Heart right ventricle (tissue), 16 donors: ENCODE results near the gene BZW2. TPM values are rescaled to one million over a fixed set of nuclear protein-coding genes. Genes with fewer than 3 reads are reported as not detected.

Experiments
- ATAC-seq, 8 donors: fragments of 200-7000 bp; cut with Tn5 transposase; one replicate each; pipeline ENCODE4 v1.9.1; 2020; ENCODE audit warnings: mild to moderate bottlenecking in 8 of 8, moderate library complexity in 8 of 8, moderate number of reproducible peaks in 1 of 8
- DNase-seq, 2 donors: peaks; one replicate each; pipeline ENCODE4 v3.0.0-alpha.2; 2020
- H3K27ac ChIP-seq, 10 donors: fragments of 200-600 bp; sonication (generic) in 2 of 10; one replicate each; pipeline versions ENCODE4 v1.5.0 to v1.8.0; 2020 to 2022; ENCODE audit warnings: mild to moderate bottlenecking in 3 of 10
- H3K27me3 ChIP-seq, 7 donors: fragments of 200-600 bp; one replicate each; pipeline ENCODE4 v1.8.0; 2021 to 2022; ENCODE audit warnings: mild to moderate bottlenecking in 2 of 7
- H3K36me3 ChIP-seq, 9 donors: fragments of 200-600 bp; sonication (generic) in 1 of 9; one replicate each; pipeline versions ENCODE4 v1.5.0 to v1.8.0; 2020 to 2022; ENCODE audit warnings: mild to moderate bottlenecking in 2 of 9
- H3K4me1 ChIP-seq, 9 donors: fragments of 200-600 bp; sonication (generic) in 1 of 9; one replicate each; pipeline versions ENCODE4 v1.5.0 to v1.8.0; 2020 to 2022; ENCODE audit warnings: mild to moderate bottlenecking in 4 of 9
- H3K4me3 ChIP-seq, 10 donors: fragments of 200-600 bp; sonication (generic) in 2 of 10; one replicate each; pipeline versions ENCODE4 v1.5.0 to v1.8.0; 2020 to 2022; ENCODE audit warnings: mild to moderate bottlenecking in 7 of 10, moderate library complexity in 2 of 10
- H3K9me3 ChIP-seq, 11 donors: fragments of 200-600 bp in 10 of 11; sonication (generic) in 2 of 11; one replicate each; pipeline versions ENCODE4 v1.5.0 to v1.8.0; 2013 to 2022; ENCODE audit warnings: mild to moderate bottlenecking in 2 of 11, control low read depth in 1 of 11, moderate library complexity in 1 of 11
- WGBS, 2 donors: extraction: QIAGEN DNeasy Blood & Tissue Kit; methylation state at CpG; one replicate each; pipeline ENCODE4 v1.1.7; 2013; ENCODE audit warnings: inconsistent platforms in 1 of 2; 5-methylcytosine and 5-hydroxymethylcytosine counted together
- intact Hi-C, 10 donors: fragments of 100-400 bp; cut with DNase I; formaldehyde crosslinking; loops; one replicate each; pipeline versions ENCODE4 v1.11.1 to v1.14.2; 2022
- polyA plus RNA-seq, 2 donors: library from polyadenylated mRNA; stranded (reverse); fragments of 200-250 nt; gene quantifications; one replicate each; pipeline ENCODE4 v1.2.3, GENCODE V29; 2013
- total RNA-seq, 10 donors: library from RNA; stranded (reverse); fragmentation: NEBNext Ultra II Directional in 3 of 10; extraction: Animal tissue kit (Norgen Biotek cat#: 25700) in 3 of 10; gene quantifications; one replicate each; pipeline versions ENCODE4 v1.2.1 to v1.2.4, GENCODE V29; 2021 to 2023
- TF ChIP-seq, protein P1 (sequence below), 9 donors: fragments of 200-600 bp; sonication (generic) in 2 of 9; IDR thresholded peaks; one replicate each; pipeline versions ENCODE4 v1.5.0 to v1.8.0; 2021 to 2022; ENCODE audit warnings: antibody characterized with exemption in 9 of 9, mild to moderate bottlenecking in 5 of 9, moderate library complexity in 1 of 9
- donor health status: Arrhythmogenic right ventricular cardiomyopathy.
- donor health status: ischemic (EF 13 %, LVEDD 7.1; RV severe dilation, severe dysfunction).
- donor health status: healthy with polysubstance abuse.
- donor health status: DM: no; HTN: yes; CAD: no.
- donor health status: DM: no; HTN: no; CAD: no.
- donor health status: ischemic (EF 25% LVEDD 6.9; RV normal size, moderate dysfunction).
- donor health status: ischemic (EF 25% LVEDD 5.7; RV mildly dilated, moderate dysfunction).
- donor health status: healthy.
- donor health status: DM: yes; HTN: yes; CAD: no.
- donor health status: Ischemic cardiomyopathy.
- donor health status: ischemic (EF 35%, LVEDD 5.7; RV mildly dilated, moderate dysfunction).
- donor health status: nonischemic (EF 11% LVEDD 7.7; RV severe dilation, severe dysfunction).
- donor health status: DM: yes; HTN: yes; CAD: no.
- donor health status: PGD.
- donor health status: ischemic (EF 29% LVEDD 5.4; RV normal size, mild dysfunction).
- donor health status: nonischemic (EF 23%, LVEDD 6.1; RV moderate dilation, normal function).

BZW2 gene
- total and polyA plus RNA-seq, 12 donors = 147 to 470 (median 337) TPM

DNA sequence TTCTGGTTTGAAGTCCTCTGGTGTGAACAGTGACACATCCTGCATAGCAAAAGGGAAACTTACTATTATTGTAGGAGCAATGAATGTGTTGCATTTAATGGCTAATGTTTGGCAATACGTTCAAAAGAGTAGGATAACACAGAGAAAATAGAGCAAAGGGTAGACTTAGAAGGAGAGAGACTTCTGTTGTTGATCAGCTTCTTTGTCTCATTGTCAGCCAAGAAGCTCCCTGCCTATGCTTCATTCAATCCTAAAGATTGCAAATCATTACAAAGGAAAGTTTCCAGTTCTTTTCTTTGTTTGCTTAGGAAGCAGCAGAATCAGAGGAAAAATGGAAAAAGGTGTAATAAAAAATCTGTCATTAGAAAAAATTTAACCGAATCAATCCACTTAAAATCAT lies 99.7 kb downstream of the BZW2 start:
- no peaks in the 10 kb centered on the region for H3K36me3 ChIP-seq
- H3K4me3 ChIP-seq = no peak overlapping the region
- 42 to 78% methylated on average over 2 of the region's 2 CpGs for WGBS, 2 donors
- no peak overlapping the region for H3K27ac ChIP-seq
- DNase-seq (no peak), ATAC-seq (no peak)
- peaks cover 7 to 57% (median 23%) of the 10 kb centered on the region in 9 donors for H3K4me1 ChIP-seq
- TF ChIP-seq, protein P1, sequence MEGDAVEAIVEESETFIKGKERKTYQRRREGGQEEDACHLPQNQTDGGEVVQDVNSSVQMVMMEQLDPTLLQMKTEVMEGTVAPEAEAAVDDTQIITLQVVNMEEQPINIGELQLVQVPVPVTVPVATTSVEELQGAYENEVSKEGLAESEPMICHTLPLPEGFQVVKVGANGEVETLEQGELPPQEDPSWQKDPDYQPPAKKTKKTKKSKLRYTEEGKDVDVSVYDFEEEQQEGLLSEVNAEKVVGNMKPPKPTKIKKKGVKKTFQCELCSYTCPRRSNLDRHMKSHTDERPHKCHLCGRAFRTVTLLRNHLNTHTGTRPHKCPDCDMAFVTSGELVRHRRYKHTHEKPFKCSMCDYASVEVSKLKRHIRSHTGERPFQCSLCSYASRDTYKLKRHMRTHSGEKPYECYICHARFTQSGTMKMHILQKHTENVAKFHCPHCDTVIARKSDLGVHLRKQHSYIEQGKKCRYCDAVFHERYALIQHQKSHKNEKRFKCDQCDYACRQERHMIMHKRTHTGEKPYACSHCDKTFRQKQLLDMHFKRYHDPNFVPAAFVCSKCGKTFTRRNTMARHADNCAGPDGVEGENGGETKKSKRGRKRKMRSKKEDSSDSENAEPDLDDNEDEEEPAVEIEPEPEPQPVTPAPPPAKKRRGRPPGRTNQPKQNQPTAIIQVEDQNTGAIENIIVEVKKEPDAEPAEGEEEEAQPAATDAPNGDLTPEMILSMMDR (IDR thresholded peaks at IDR 0.05) = no peak
- H3K9me3 ChIP-seq = no peaks in the 10 kb centered on the region
- H3K27me3 ChIP-seq = no peaks in the 10 kb centered on the region
- intact Hi-C loops = loop anchor here in 1 of 10 donors (10.0 kb wide), 1 partner anchor 1061 kb away; the partner anchor contains the start of gene MEOX2

- no peaks in the 10 kb centered on the region for H3K27me3 ChIP-seq
- TF ChIP-seq, protein P1 (IDR thresholded peaks at IDR 0.05) = no peak
- H3K9me3 ChIP-seq = no peaks in the 10 kb centered on the region
- peak; percentile 77 to 94 (median 88) for ATAC-seq
- H3K4me3 ChIP-seq = no peak overlapping the region
- WGBS, 2 donors = 7 to 20% methylated on average over 1 of the region's 1 CpG
- intact Hi-C loops = loop anchor here in 1 of 10 donors (10.0 kb wide), 1 partner anchor 1062 kb away; the partner anchor contains the start of gene MEOX2
- H3K4me1 ChIP-seq = peaks cover 7 to 44% (median 15%) of the 10 kb centered on the region in 9 donors
- no peaks in the 10 kb centered on the region for H3K36me3 ChIP-seq
- peak overlapping the region in 5 of 10 donors; percentile 16 to 46 (median 20) for H3K27ac ChIP-seq
- DNase-seq = peak in 1 of 2 donors; percentile 62
Measured at GRCh38 chr7:16747102-16747501, 101.1 kb downstream of the BZW2 start.

DNA sequence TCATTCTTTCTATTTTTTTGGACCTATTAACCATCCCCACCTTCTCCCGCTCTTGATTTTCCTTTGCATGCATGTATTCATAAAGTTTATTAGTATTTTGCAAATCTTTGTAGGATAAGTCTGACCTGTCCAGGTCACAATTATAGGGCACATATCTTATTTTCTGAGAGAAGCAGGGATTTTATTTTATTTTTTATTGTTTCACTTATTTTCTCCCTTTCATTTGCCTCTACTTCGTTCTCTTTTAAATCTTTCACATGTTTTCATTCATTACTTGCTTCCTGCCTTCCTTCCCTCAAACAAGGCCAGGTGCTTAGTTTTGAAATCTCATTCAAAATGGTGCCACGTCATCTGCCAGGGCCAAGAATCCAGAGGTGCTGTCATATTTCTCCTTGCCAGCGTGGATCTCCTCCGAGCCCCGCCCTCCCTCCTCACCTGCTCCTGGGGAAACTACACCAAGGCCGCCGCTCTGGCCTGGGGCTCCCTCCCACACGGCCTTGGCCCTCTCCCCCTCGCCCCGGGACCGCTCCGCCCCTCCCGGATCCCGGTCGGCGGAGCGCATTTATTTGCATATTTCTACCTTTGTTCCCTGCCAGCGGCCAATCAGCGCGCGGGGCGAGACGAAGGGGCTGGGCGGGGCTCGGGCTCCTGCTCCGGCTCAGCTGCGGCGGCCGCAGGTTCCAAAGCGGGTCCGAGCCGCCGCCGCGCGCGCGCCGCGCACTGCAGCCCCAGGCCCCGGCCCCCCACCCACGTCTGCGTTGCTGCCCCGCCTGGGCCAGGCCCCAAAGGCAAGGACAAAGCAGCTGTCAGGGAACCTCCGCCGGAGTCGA lies 107.3 kb downstream of the BZW2 start, which contains the start of gene TSPAN13:
Gene TSPAN13 (plus strand): TSS at position 654 of the 830 bp plus-strand sequence. CDS start 213 bp downstream, outside the sequence.
- peak; percentile 79 to 80 for DNase-seq
- Histone ChIP-seq H3K4me1 (peaks cover 0 to 23% (median 6%) of the 10 kb centered on the region in 9 donors), H3K27ac (peak within 1 kb of the TSS; percentile 4 to 86 (median 75)), H3K27me3 (peaks cover 0 to 16% (median 0%) of the 10 kb centered on the region in 7 donors), H3K4me3 (peak within 1 kb of the TSS; percentile 60 to 97 (median 74)), H3K9me3 (no peaks in the 10 kb centered on the region), H3K36me3 (no peaks in the 10 kb centered on the region)
- TF ChIP-seq, protein P1 (IDR thresholded peaks at IDR 0.05) = no peak
- WGBS, 2 donors = 4% methylated on average over 48 of the region's 48 CpGs
- intact Hi-C loops = loop anchor here in 1 of 10 donors (5.0 kb wide), 1 partner anchor 106 kb away; the partner anchor contains the start of genes ANKMY2 and BZW2
- ATAC-seq = peak; percentile 91 to 97 (median 94)
